GM23338 (cell line): ENCODE results near the gene CDK5R2.

Experiments
- CTCF ChIP-seq, 2 experiments: fragments of 200-600 bp in 1 of 2; sonication (generic) in 1 of 2; conservative IDR thresholded peaks; 2 replicates each; pipeline versions ENCODE4 v1.5.1 to v1.6.1; 2016 to 2017; ENCODE audit warnings: antibody characterized with exemption in 2 of 2, low read depth in 2 of 2, mild to moderate bottlenecking in 2 of 2, moderate library complexity in 1 of 2
- EZH2 ChIP-seq: fragments of 200-600 bp; sonication (generic); IDR thresholded peaks from one replicate; pipeline ENCODE4 v1.8.0; 2017; ENCODE audit warnings: antibody characterized with exemption, mild to moderate bottlenecking, low read depth; ENCODE audit not compliant: unreplicated experiment
- POLR2AphosphoS5 ChIP-seq: IDR thresholded peaks from 2 replicates; pipeline ENCODE4 v1.6.1; 2016; ENCODE audit warnings: antibody characterized with exemption, low read depth
- REST ChIP-seq: IDR thresholded peaks from one replicate; pipeline ENCODE4 v1.6.1; 2018; ENCODE audit warnings: antibody characterized with exemption; ENCODE audit not compliant: unreplicated experiment

DNA sequence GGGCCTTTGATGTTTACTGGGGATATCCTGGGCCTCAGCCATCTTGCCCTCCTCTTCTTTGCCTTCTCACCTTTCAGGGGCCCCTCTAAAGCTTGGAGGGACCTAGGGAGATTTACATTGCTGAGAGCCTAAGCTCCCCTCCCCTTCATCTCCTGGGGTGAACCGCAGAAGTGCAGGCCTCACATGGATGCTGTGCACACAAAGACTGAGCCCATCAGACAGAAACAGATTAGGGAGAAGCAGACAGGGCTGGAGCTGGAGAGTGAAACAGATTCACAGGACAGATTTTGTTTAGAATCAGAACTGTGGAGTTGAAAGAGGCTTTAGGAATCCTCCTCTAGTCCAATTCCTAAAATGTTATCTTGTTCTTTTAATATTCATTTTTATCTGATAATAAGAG, 3.4 kb upstream of the CDK5R2 start:
- TF ChIP-seq CTCF (conservative IDR thresholded peaks at IDR 0.05; ENCODE audit: low read depth in 2 of 2) (no peak), REST (no peak), POLR2AphosphoS5 (no peak), EZH2 (no peak)
